HG03378 (cell line): Measurements from ENCODE around the gene DLL4.
"Not testable (repeated sequence)": the region's sequence is repeated elsewhere in the genome, so short reads cannot be mapped to it uniquely, and the experiment has no call there.

Experiments used
- ATAC-seq: cut with Tn5 transposase; IDR thresholded peaks from one replicate; pipeline ENCODE4 v1.9.1; 2021; ENCODE audit warnings: mild to moderate bottlenecking, moderate library complexity; ENCODE audit not compliant: unreplicated experiment

The DLL4 gene

GRCh38 chr15:40941068-40941527 lies 12.0 kb downstream of the DLL4 start:
- no peak for ATAC-seq

- no peak for ATAC-seq
Observed at GRCh38 chr15:40941528-40942336, 12.6 kb downstream of the DLL4 start.

GRCh38 chr15:40942337-40942854 lies 13.3 kb downstream of the DLL4 start:
- no peak for ATAC-seq

- no peak for ATAC-seq
Observed at GRCh38 chr15:40942878-40943277, 13.7 kb downstream of the DLL4 start.

GRCh38 chr15:40943764-40944365 lies 14.7 kb downstream of the DLL4 start:
- ATAC-seq, result no peak

GRCh38 chr15:40944510-40945296 lies 15.6 kb downstream of the DLL4 start:
- ATAC-seq, result no peak

GRCh38 chr15:40948706-40949473 lies 19.8 kb downstream of the DLL4 start:
- ATAC-seq, result no peak

GRCh38 chr15:40949756-40950207 lies 20.6 kb downstream of the DLL4 start:
- ATAC-seq, result no peak

GRCh38 chr15:40951764-40952163 lies 22.6 kb downstream of the DLL4 start:
- ATAC-seq, result no peak

GRCh38 chr15:40952301-40952900 lies 23.3 kb downstream of the DLL4 start:
- no peak for ATAC-seq

- ATAC-seq, result peak; percentile 83
Observed at GRCh38 chr15:40952901-40953712, 24.0 kb downstream of the DLL4 start, which contains the start of gene CHAC1. CHAC1 (plus strand) TSS chr15:40953471; CDS start chr15:40953584, 113 bp downstream.

GRCh38 chr15:40953713-40954074 lies 24.6 kb downstream of the DLL4 start:
- no peak for ATAC-seq

- not testable (repeated sequence) for ATAC-seq
Observed at GRCh38 chr15:40954158-40954848, 25.2 kb downstream of the DLL4 start.

- ATAC-seq, result no peak
Observed at GRCh38 chr15:40955141-40955903, 26.2 kb downstream of the DLL4 start.

GRCh38 chr15:40955930-40956540 lies 26.9 kb downstream of the DLL4 start:
- no peak for ATAC-seq

- no peak for ATAC-seq
Observed at GRCh38 chr15:40956541-40956982, 27.4 kb downstream of the DLL4 start.

- no peak for ATAC-seq
Observed at GRCh38 chr15:40957041-40957555, 28.0 kb downstream of the DLL4 start.
